NCI-H2196 treated with DMSO at 0.1 percent for 48 hours (cell line): ENCODE data around the gene P2RY8.
"Not testable (repeated sequence)": the region's sequence is repeated elsewhere in the genome, so short reads cannot be mapped to it uniquely, and the experiment has no call there.

ENCODE experiments used
- DNase-seq: peaks from one replicate; lab custom pipeline; 2025; ENCODE audit not compliant: unreplicated experiment; lab: John Stamatoyannopoulos, UW

Gene P2RY8

GRCh38 chrX:1446984-1447968, 89.7 kb downstream of the P2RY8 start:
- DNase-seq, result not testable (repeated sequence)

GRCh38 chrX:1444561-1445500, 92.2 kb downstream of the P2RY8 start:
- no peak for DNase-seq

- no peak for DNase-seq
Measured at GRCh38 chrX:1443496-1444075, 93.4 kb downstream of the P2RY8 start.

- DNase-seq, result no peak
Measured at GRCh38 chrX:1442724-1443367, 94.1 kb downstream of the P2RY8 start.

- DNase-seq, result no peak
Measured at GRCh38 chrX:1442016-1442665, 94.8 kb downstream of the P2RY8 start.

- no peak for DNase-seq
Measured at GRCh38 chrX:1440506-1440905, 96.5 kb downstream of the P2RY8 start.

GRCh38 chrX:1435241-1435895, 101.6 kb downstream of the P2RY8 start:
- no peak for DNase-seq

GRCh38 chrX:1434871-1435240, 102.1 kb downstream of the P2RY8 start:
- no peak for DNase-seq

GRCh38 chrX:1433646-1434357, 103.2 kb downstream of the P2RY8 start:
- no peak for DNase-seq

GRCh38 chrX:1430451-1430850, 106.5 kb downstream of the P2RY8 start:
- no peak for DNase-seq

- DNase-seq, result no peak
Measured at GRCh38 chrX:1427756-1428155, 109.2 kb downstream of the P2RY8 start.

- not testable (repeated sequence) for DNase-seq
Measured at GRCh38 chrX:1426321-1426720, 110.7 kb downstream of the P2RY8 start.

GRCh38 chrX:1425381-1425780, 111.6 kb downstream of the P2RY8 start:
- no peak for DNase-seq

- no peak for DNase-seq
Measured at GRCh38 chrX:1424147-1424851, 112.7 kb downstream of the P2RY8 start.

- DNase-seq, result no peak
Measured at GRCh38 chrX:1423215-1423614, 113.8 kb downstream of the P2RY8 start.

GRCh38 chrX:1422135-1422465, 114.9 kb downstream of the P2RY8 start:
- no peak for DNase-seq

GRCh38 chrX:1421433-1422134, 115.4 kb downstream of the P2RY8 start:
- no peak for DNase-seq

GRCh38 chrX:1420371-1420770, 116.6 kb downstream of the P2RY8 start:
- no peak for DNase-seq
